Smooth muscle cell (in vitro differentiated cells): Measurements from ENCODE around the gene WDFY4. TPM values are rescaled to one million over a fixed set of nuclear protein-coding genes. Genes with fewer than 3 reads are reported as not detected.
A peak's percentile ranks its signal among the peaks of the same experiment; 100 is the strongest.

Source experiments
- DNase-seq: peaks from one replicate; lab custom pipeline; 2025; ENCODE audit not compliant: unreplicated experiment; lab: John Stamatoyannopoulos, UW
- H2AFZ ChIP-seq: fragments of 200-600 bp; sonication (generic); 2 replicates; pipeline ENCODE4 v1.6.0; 2016; ENCODE audit warnings: antibody characterized with exemption, low read depth, mild to moderate bottlenecking
- H3F3A ChIP-seq: fragments of 200-600 bp; sonication (generic); 2 replicates; pipeline ENCODE4 v1.6.0; 2017; ENCODE audit warnings: antibody characterized with exemption, low read depth
- H3K27ac ChIP-seq: fragments of 200-600 bp; sonication (generic); 2 replicates; pipeline ENCODE4 v1.5.1; 2016; ENCODE audit warnings: low read depth, mild to moderate bottlenecking
- H3K27me3 ChIP-seq: fragments of 200-600 bp; sonication (generic); 2 replicates; pipeline ENCODE4 v1.6.1; 2016; ENCODE audit warnings: low read depth, mild to moderate bottlenecking
- H3K36me3 ChIP-seq: fragments of 200-600 bp; sonication (generic); 2 replicates; pipeline ENCODE4 v1.5.1; 2016; ENCODE audit warnings: low read depth
- H3K4me1 ChIP-seq: fragments of 200-600 bp; sonication (generic); 2 replicates; pipeline ENCODE4 v1.5.1; 2016; ENCODE audit warnings: low read depth
- H3K4me2 ChIP-seq: fragments of 200-600 bp; sonication (generic); 2 replicates; pipeline ENCODE4 v1.6.0; 2016; ENCODE audit warnings: mild to moderate bottlenecking
- H3K4me3 ChIP-seq: fragments of 200-600 bp; sonication (generic); 2 replicates; pipeline ENCODE4 v1.5.1; 2016; ENCODE audit warnings: mild to moderate bottlenecking
- H3K79me2 ChIP-seq: fragments of 200-600 bp; sonication (generic); 2 replicates; pipeline ENCODE4 v1.6.0; 2016; ENCODE audit warnings: low read depth, mild to moderate bottlenecking
- H3K9ac ChIP-seq: fragments of 200-600 bp; sonication (generic); 2 replicates; pipeline ENCODE4 v1.6.0; 2016; ENCODE audit warnings: low read depth
- H3K9me3 ChIP-seq: fragments of 200-600 bp; sonication (generic); replicated peaks from 2 replicates; pipeline ENCODE4 v1.5.1; 2016; ENCODE audit warnings: low read depth
- H4K20me1 ChIP-seq: fragments of 200-600 bp; sonication (generic); 2 replicates; pipeline ENCODE4 v1.6.0; 2016; ENCODE audit warnings: low read depth
- CTCF ChIP-seq: fragments of 200-600 bp; sonication (generic); IDR thresholded peaks from 2 replicates; pipeline ENCODE4 v1.5.1; 2017; ENCODE audit warnings: borderline replicate concordance, mild to moderate bottlenecking, antibody characterized with exemption; ENCODE audit not compliant: insufficient read depth, poor library complexity, severe bottlenecking
- WGBS: methylation state at CpG from one replicate; pipeline ENCODE4 v1.1.7; 2016; ENCODE audit warnings: low lambda C conversion rate; 5-methylcytosine and 5-hydroxymethylcytosine counted together
- polyA plus RNA-seq: library from polyadenylated mRNA; unstranded; fragments of >200 nt; fragmentation: Nextera tagmentation; extraction: Ambion mirVana; gene quantifications from 2 replicates; pipeline ENCODE4 v1.2.1, GENCODE V29; 2016
- total RNA-seq: library from RNA; depleted of rRNA; stranded (reverse); fragments of >200 nt; gene quantifications from 2 replicates; pipeline ENCODE4 v1.2.3, GENCODE V29; 2014

Gene WDFY4
- total and polyA plus RNA-seq, 2 experiments from 2014 or later: not detected

DNA sequence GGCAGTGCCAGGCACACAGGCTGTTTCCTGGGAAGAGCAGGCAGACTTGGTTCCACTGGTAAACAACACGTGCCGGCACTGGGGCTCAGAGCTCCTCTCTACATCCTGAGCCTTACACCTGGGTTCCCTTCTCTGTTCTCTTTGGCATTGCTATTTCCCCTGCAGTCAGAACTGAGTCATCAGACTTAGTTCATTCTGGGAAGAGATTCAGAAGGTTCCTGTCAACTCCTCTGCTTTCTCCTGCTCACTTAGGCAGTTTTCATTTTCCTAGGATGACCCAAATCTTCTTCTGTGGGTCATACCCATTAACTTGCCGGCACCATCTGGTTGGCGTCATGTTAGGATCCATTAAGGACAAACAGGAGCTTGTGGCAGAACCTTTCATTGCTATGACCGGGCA lies 288.4 kb downstream of the WDFY4 start:
- Histone ChIP-seq H3K4me2 (no peak overlapping the region), H2AFZ (no peak overlapping the region), H3K36me3 (no peaks in the 10 kb centered on the region), H3K79me2 (no peaks in the 10 kb centered on the region), H3K4me3 (no peak overlapping the region), H3K4me1 (no peaks in the 10 kb centered on the region), H3K27ac (no peak overlapping the region), H3F3A (no peaks in the 10 kb centered on the region), H4K20me1 (no peaks in the 10 kb centered on the region), H3K9ac (no peak overlapping the region), H3K27me3 (peaks cover 22% of the 10 kb centered on the region), H3K9me3 (no peaks in the 10 kb centered on the region)
- TF ChIP-seq CTCF: no peak
- no peak for DNase-seq
- WGBS: 77% methylated on average over 5 of the region's 5 CpGs

- DNase-seq: no peak
- Histone ChIP-seq H3K9me3 (no peaks in the 10 kb centered on the region), H2AFZ (no peak overlapping the region), H3K4me3 (no peak overlapping the region), H3F3A (no peaks in the 10 kb centered on the region), H3K27ac (no peak overlapping the region), H3K79me2 (no peaks in the 10 kb centered on the region), H3K9ac (no peak overlapping the region), H3K36me3 (no peaks in the 10 kb centered on the region), H3K4me2 (no peak overlapping the region), H3K4me1 (no peaks in the 10 kb centered on the region), H4K20me1 (no peaks in the 10 kb centered on the region), H3K27me3 (peaks cover 22% of the 10 kb centered on the region)
- WGBS: 90% methylated on average over 12 of the region's 12 CpGs
- no peak for TF ChIP-seq CTCF
Measured at GRCh38 chr10:48974510-48975156, 290.0 kb downstream of the WDFY4 start.

- Histone ChIP-seq H3K9me3 (no peaks in the 10 kb centered on the region), H4K20me1 (no peaks in the 10 kb centered on the region), H3K27ac (no peak overlapping the region), H3F3A (no peaks in the 10 kb centered on the region), H3K9ac (no peak overlapping the region), H3K36me3 (no peaks in the 10 kb centered on the region), H3K4me1 (no peaks in the 10 kb centered on the region), H3K4me3 (no peak overlapping the region), H3K4me2 (no peak overlapping the region), H3K27me3 (peaks cover 26% of the 10 kb centered on the region), H3K79me2 (no peaks in the 10 kb centered on the region), H2AFZ (no peak overlapping the region)
- peak; percentile 28 for TF ChIP-seq CTCF
- DNase-seq: no peak
Measured at GRCh38 chr10:48976196-48976595, 291.5 kb downstream of the WDFY4 start.

DNA sequence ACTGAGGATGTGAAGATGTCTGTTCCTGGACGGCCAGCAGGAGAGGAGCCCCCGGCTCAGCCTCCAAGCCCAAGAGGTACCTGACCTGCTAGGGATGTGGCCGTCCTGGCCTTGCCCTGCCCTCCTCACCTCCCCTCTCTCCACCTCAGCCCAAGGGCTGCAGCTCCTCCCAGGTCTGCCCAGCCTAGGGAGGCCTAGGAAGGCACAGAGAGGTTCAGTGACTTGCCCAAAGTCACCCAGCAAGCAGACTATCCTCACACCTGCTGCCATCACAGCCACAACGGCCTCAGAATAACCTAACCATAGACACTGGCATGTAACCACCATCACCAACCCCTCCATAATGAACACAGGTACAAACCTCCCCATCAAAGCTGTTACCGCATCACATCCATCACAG lies 293.6 kb downstream of the WDFY4 start:
- H3K36me3 ChIP-seq: no peaks in the 10 kb centered on the region
- WGBS: 68% methylated on average over 5 of the region's 5 CpGs
- H3K9me3 ChIP-seq: no peaks in the 10 kb centered on the region
- TF ChIP-seq CTCF: no peak
- H3K4me1 ChIP-seq: no peaks in the 10 kb centered on the region
- no peak overlapping the region for H2AFZ ChIP-seq
- peaks cover 11% of the 10 kb centered on the region for H3K27me3 ChIP-seq
- no peaks in the 10 kb centered on the region for H3K79me2 ChIP-seq
- H3F3A ChIP-seq: no peaks in the 10 kb centered on the region
- DNase-seq: no peak
- no peak overlapping the region for H3K4me3 ChIP-seq
- H4K20me1 ChIP-seq: no peaks in the 10 kb centered on the region
- H3K9ac ChIP-seq: no peak overlapping the region
- H3K4me2 ChIP-seq: no peak overlapping the region
- H3K27ac ChIP-seq: no peak overlapping the region
